NCI-H345 treated with DMSO at 0.1 percent for 48 hours (cell line): Measurements from ENCODE around the gene NOL4L.
"Not testable (repeated sequence)": the region's sequence is repeated elsewhere in the genome, so short reads cannot be mapped to it uniquely, and the experiment has no call there.

Source experiments
- DNase-seq: peaks from one replicate; lab custom pipeline; 2025; ENCODE audit not compliant: unreplicated experiment; lab: John Stamatoyannopoulos, UW

The NOL4L gene

GRCh38 chr20:32434434-32434833 lies 150.7 kb downstream of the NOL4L start:
- DNase-seq, result no peak

GRCh38 chr20:32433311-32434021 lies 151.7 kb downstream of the NOL4L start:
- no peak for DNase-seq

- DNase-seq, result peak; percentile 12
Measured at GRCh38 chr20:32432277-32432676, 152.9 kb downstream of the NOL4L start.

GRCh38 chr20:32431457-32431856 lies 153.7 kb downstream of the NOL4L start:
- DNase-seq, result no peak

- DNase-seq, result no peak
Measured at GRCh38 chr20:32429745-32430360, 155.3 kb downstream of the NOL4L start.

- DNase-seq, result no peak
Measured at GRCh38 chr20:32429343-32429742, 155.8 kb downstream of the NOL4L start.

- DNase-seq, result no peak
Measured at GRCh38 chr20:32427996-32428395, 157.1 kb downstream of the NOL4L start.

- DNase-seq, result no peak
Measured at GRCh38 chr20:32421290-32421689, 163.8 kb downstream of the NOL4L start.

- no peak for DNase-seq
Measured at GRCh38 chr20:32418376-32418775, 166.8 kb downstream of the NOL4L start.

GRCh38 chr20:32416206-32416605 lies 168.9 kb downstream of the NOL4L start:
- DNase-seq, result no peak

- DNase-seq, result no peak
Measured at GRCh38 chr20:32415494-32415893, 169.6 kb downstream of the NOL4L start.

GRCh38 chr20:32411955-32412706 lies 173.0 kb downstream of the NOL4L start:
- no peak for DNase-seq

- not testable (repeated sequence) for DNase-seq
Measured at GRCh38 chr20:32407131-32407750, 177.9 kb downstream of the NOL4L start.

- no peak for DNase-seq
Measured at GRCh38 chr20:32406701-32407100, 178.4 kb downstream of the NOL4L start.

- DNase-seq, result no peak
Measured at GRCh38 chr20:32404017-32404416, 181.1 kb downstream of the NOL4L start.

GRCh38 chr20:32400476-32400875 lies 184.7 kb downstream of the NOL4L start:
- DNase-seq, result no peak

GRCh38 chr20:32397567-32398084 lies 187.5 kb downstream of the NOL4L start:
- no peak for DNase-seq

GRCh38 chr20:32396646-32397160 lies 188.4 kb downstream of the NOL4L start:
- DNase-seq, result no peak

- no peak for DNase-seq
Measured at GRCh38 chr20:32395066-32395465, 190.1 kb downstream of the NOL4L start.
